Neutrophil (primary cell): ENCODE results near the gene FOXL2NB.

Experiments
- H3K27ac ChIP-seq: fragments of 200-600 bp; sonication (generic); 2 replicates; pipeline ENCODE4 v1.5.1; 2016; ENCODE audit warnings: mild to moderate bottlenecking, moderate library complexity
- H3K27me3 ChIP-seq: fragments of 200-600 bp; sonication (generic); 2 replicates; pipeline ENCODE4 v1.6.0; 2016; ENCODE audit warnings: mild to moderate bottlenecking
- H3K36me3 ChIP-seq: fragments of 200-600 bp; sonication (generic); 2 replicates; pipeline ENCODE4 v1.5.1; 2017
- H3K4me1 ChIP-seq, 2 experiments: fragments of 200-600 bp in 1 of 2; sonication (generic) in 1 of 2; 1 replicate in 1 of 2; 2 replicates in 1 of 2; pipeline versions ENCODE4 v1.5.1 to v1.6.1; 2013 to 2016; ENCODE audit warnings: low read depth in 1 of 2, low read length in 1 of 2, mild to moderate bottlenecking in 1 of 2, moderate library complexity in 1 of 2; ENCODE audit not compliant: control insufficient read depth in 1 of 2, insufficient read depth in 1 of 2
- H3K4me3 ChIP-seq, 2 experiments: fragments of 200-600 bp in 1 of 2; sonication (generic) in 1 of 2; 1 replicate in 1 of 2; 2 replicates in 1 of 2; pipeline ENCODE4 v1.5.1; 2013 to 2016; ENCODE audit warnings: low read depth in 1 of 2, low read length in 1 of 2, mild to moderate bottlenecking in 1 of 2, moderate library complexity in 1 of 2
- H3K9me3 ChIP-seq: fragments of 200-600 bp; sonication (generic); 2 replicates; pipeline ENCODE4 v1.5.1; 2016
- CTCF ChIP-seq: fragments of 200-600 bp; sonication (generic); IDR thresholded peaks from 2 replicates; pipeline ENCODE4 v1.5.1; 2016; ENCODE audit warnings: antibody characterized with exemption

Gene FOXL2NB

GRCh38 chr3:138942271-138942670, 4.7 kb upstream of the FOXL2NB start:
- Histone ChIP-seq H3K27ac (no peak overlapping the region), H3K36me3 (no peaks in the 10 kb centered on the region), H3K27me3 (peaks cover 100% of the 10 kb centered on the region), H3K4me1 (peaks cover 57 to 67% of the 10 kb centered on the region in 2 experiments), H3K9me3 (no peaks in the 10 kb centered on the region), H3K4me3 (no peak overlapping the region)
- no peak for TF ChIP-seq CTCF

DNA sequence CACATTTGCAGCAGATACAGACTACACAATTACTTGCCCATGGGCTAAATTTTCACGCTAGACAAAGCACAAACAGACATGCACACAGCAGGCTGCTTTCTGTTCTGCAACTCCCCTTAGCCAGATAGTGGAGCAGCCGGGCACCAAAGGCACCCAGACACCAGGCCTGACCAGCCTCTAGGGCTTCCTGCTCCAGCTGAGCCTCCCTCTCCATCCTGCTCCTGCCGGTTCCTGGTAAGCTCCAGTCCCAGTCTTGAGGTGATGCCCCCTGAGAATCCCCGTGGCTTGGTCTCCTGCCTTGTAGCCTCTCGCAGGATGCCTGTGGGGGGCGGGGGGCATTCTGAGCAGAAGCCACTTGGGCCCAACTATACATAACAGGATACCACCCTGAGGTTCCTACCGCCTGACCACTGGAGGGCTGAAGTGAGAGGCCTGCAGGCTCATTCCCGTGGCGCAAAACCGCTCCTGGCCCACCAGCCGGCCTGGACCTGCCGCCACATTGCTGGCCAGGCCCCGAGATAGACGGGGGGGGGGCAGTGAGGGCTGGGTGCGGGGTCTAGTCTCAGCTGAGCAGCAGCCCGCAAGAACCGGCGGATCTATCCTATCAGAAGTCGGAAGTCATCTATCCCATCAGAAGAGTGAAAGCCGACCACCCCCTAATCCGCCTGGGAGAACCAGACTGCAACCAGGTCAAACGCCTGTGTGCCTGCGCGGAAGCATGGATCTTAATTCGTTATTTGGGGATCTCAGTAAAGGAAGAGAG, 4.0 kb upstream of the FOXL2NB start:
- no peak overlapping the region for H3K27ac ChIP-seq
- H3K4me1 ChIP-seq: peaks cover 49 to 65% of the 10 kb centered on the region in 2 experiments
- H3K36me3 ChIP-seq: no peaks in the 10 kb centered on the region
- H3K9me3 ChIP-seq: no peaks in the 10 kb centered on the region
- TF ChIP-seq CTCF: no peak
- no peak overlapping the region for H3K4me3 ChIP-seq
- H3K27me3 ChIP-seq: peaks cover 100% of the 10 kb centered on the region

DNA sequence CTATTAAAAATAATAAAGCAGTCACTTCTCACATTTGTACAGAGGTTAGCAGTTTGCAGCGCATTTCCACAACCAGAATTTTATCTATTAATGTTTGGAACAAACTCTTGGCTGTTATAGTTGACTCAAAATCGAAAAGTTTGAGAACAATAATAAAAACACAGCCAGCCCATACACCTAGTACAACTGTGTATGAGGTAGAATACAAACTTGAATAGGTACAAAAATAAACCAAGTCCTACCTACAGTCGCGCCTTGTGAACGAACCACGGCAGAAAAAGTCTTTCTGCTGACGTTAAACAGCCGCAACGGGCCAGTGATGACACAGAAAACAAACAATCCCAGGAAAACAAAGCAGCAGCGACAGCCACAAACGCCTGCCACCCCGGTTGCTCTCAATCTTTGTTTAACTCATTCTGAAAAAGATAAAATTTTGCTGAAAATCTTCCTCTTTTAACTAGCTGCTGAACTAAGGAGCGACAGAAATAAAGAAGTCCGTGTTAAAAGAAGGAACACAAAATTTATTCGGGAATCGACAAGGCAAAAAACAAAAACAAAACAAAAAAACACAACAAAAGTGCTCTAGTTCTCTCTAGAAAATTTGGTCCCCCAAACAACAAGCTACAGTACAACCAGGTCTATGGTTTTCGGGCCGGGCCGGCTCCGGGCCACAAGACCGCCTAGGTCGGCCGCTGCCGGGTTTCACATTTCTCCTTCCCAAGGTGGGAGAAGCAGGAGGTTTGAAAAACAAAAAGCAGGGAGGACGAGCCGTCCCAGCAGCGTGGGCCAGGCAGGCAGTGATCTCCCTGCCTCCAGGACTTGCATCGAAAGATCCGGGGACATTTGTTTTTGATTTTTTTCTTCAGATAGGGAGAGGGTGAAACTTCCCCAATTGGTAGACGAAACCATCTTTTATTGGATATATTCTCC, 3.0 kb upstream of the FOXL2NB start:
- Histone ChIP-seq H3K9me3 (no peaks in the 10 kb centered on the region), H3K36me3 (no peaks in the 10 kb centered on the region), H3K4me3 (peak overlapping the region; percentile 18 to 27), H3K27me3 (peaks cover 100% of the 10 kb centered on the region), H3K4me1 (peaks cover 39 to 56% of the 10 kb centered on the region in 2 experiments), H3K27ac (no peak overlapping the region)
- TF ChIP-seq CTCF: no peak

GRCh38 chr3:138944654-138944928, 2.4 kb upstream of the FOXL2NB start:
- no peak for TF ChIP-seq CTCF
- peaks cover 34 to 51% of the 10 kb centered on the region in 2 experiments for H3K4me1 ChIP-seq
- H3K27ac ChIP-seq: no peak overlapping the region
- H3K27me3 ChIP-seq: peaks cover 100% of the 10 kb centered on the region
- no peaks in the 10 kb centered on the region for H3K9me3 ChIP-seq
- H3K4me3 ChIP-seq: peak overlapping the region in 1 of 2 experiments; percentile 27
- H3K36me3 ChIP-seq: no peaks in the 10 kb centered on the region

GRCh38 chr3:138944929-138945708, 1.9 kb upstream of the FOXL2NB start:
- H3K36me3 ChIP-seq: no peaks in the 10 kb centered on the region
- no peak for TF ChIP-seq CTCF
- H3K9me3 ChIP-seq: no peaks in the 10 kb centered on the region
- no peak overlapping the region for H3K27ac ChIP-seq
- peaks cover 100% of the 10 kb centered on the region for H3K27me3 ChIP-seq
- peaks cover 34 to 51% of the 10 kb centered on the region in 2 experiments for H3K4me1 ChIP-seq
- H3K4me3 ChIP-seq: peak overlapping the region; percentile 17 to 27
